ENCODE data around the gene MAPK8IP2. TPM values are rescaled to one million over a fixed set of nuclear protein-coding genes. Genes with fewer than 3 reads are reported as not detected.
"Not testable (repeated sequence)": the region's sequence is repeated elsewhere in the genome, so short reads cannot be mapped to it uniquely, and the experiment has no call there.

MAPK8IP2 gene
- total RNA-seq, 4 donors from 2014 or later = 2.1 to 5.4 (median 3.6) TPM

DNA sequence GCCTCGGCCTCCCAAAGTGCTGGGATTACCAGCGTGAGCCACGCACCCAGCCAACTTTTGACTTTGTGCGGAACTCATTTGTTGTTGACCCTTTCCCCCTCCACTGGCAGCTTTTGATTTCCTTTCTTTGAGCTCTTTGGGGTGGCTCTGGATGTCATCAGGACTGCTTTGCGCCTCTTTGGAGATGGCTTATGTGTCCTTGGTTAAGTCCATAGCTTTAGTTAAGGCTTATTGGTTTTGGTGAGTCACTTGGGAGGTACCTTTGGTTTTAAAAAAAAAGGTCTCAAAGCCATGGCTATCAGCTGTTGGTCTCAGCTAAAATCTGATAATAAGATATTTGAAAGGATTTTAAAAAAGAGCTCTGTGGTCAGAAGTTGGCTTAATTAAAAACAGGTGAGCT is 32.5 kb downstream of the MAPK8IP2 start:
- intact Hi-C loops (cut with DNase I; ENCODE audit: low total_unique reads) = no loop called here
- TF ChIP-seq POLR2A (IDR thresholded peaks at IDR 0.05) (no peak), CTCF (IDR thresholded peaks at IDR 0.05) (no peak)
- H3K4me3 ChIP-seq (ENCODE audit: low read depth, poor library complexity, severe bottlenecking) = no peak overlapping the region
- 75 to 83% methylated on average over 5 of the region's 5 CpGs for WGBS, 2 donors
- DNase-seq (ENCODE audit: low spot score in 2 of 2) = peak in 1 of 2 donors; percentile 66

- TF ChIP-seq POLR2A (IDR thresholded peaks at IDR 0.05) = no peak
- H3K4me3 ChIP-seq (ENCODE audit: low read depth, poor library complexity, severe bottlenecking) = no peak overlapping the region
- DNase-seq (ENCODE audit: low spot score in 2 of 2) = peak in 1 of 2 donors; percentile 59
- WGBS, 2 donors = 84 to 93% methylated on average over 11 of the region's 11 CpGs
- intact Hi-C loops (cut with DNase I; ENCODE audit: low total_unique reads) = no loop called here
These were observed 33.2 kb downstream of the MAPK8IP2 start for GRCh38 chr22:50633771-50634170.

DNA sequence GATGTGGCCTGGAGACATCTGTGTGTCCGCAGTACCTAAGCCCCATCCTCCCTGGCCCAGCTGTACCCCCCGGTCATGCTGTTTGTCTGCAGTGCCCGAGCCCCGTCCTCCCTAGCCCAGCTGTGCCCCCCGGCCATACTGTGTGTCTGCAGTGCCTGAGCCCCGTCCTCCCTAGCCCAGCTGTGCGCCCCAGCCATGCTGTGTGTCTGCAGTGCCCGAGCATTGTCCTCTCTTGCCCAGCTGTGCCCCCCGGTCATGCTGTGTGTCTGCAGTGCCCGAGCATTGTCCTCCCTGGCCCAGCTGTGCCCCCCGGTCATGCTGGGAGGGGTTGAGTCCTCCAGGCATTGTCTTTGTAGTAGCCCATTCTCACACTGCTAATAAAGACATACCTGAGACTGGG is 35.0 kb downstream of the MAPK8IP2 start:
- intact Hi-C loops (cut with DNase I; ENCODE audit: low total_unique reads) = no loop called here
- no peak overlapping the region for H3K4me3 ChIP-seq (ENCODE audit: low read depth, poor library complexity, severe bottlenecking)
- WGBS, 2 donors = 87 to 96% methylated on average over 10 to 11 of the region's 11 CpGs
- peak in 1 of 2 donors; percentile 64 for DNase-seq (ENCODE audit: low spot score in 2 of 2)
- TF ChIP-seq POLR2A (IDR thresholded peaks at IDR 0.05) (no peak), CTCF (IDR thresholded peaks at IDR 0.05) (no peak)

DNA sequence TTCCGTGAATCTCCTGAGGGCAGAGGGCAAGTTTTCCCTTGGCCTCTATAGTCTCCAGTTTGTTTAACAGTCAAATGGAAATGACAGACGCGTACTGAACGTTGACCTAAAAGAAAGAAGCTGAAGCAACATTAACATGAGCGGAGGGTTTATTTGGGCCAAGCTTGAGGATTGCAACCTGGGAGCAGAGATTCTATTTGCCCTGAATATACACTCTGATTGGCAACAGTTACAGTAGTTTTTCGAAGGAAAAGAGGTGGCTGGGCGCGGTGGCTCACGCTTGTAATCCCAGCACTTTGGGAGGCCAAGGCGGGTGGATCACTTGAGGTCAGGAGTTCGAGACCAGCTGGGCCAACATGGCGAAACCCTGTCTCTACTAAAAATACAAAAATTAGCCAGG is 39.7 kb downstream of the MAPK8IP2 start:
- 94 to 97% methylated on average over 12 of the region's 12 CpGs for WGBS, 2 donors
- DNase-seq (ENCODE audit: low spot score in 2 of 2); H3K4me3 ChIP-seq (ENCODE audit: low read depth, poor library complexity, severe bottlenecking); intact Hi-C loops (cut with DNase I; ENCODE audit: low total_unique reads): not testable (repeated sequence)

GRCh38 chr22:50640857-50641647 is 40.5 kb downstream of the MAPK8IP2 start:
- DNase-seq (ENCODE audit: low spot score in 2 of 2) = no peak
- WGBS, 2 donors = 75 to 80% methylated on average over 15 of the region's 15 CpGs
- TF ChIP-seq POLR2A (IDR thresholded peaks at IDR 0.05) = no peak
- TF ChIP-seq CTCF (IDR thresholded peaks at IDR 0.05) = no peak
- intact Hi-C loops (cut with DNase I; ENCODE audit: low total_unique reads) = no loop called here
- H3K4me3 ChIP-seq (ENCODE audit: low read depth, poor library complexity, severe bottlenecking) = no peak overlapping the region

- WGBS, 2 donors = 21 to 22% methylated on average over 16 to 17 of the region's 17 CpGs
- TF ChIP-seq CTCF (IDR thresholded peaks at IDR 0.05) = no peak
- TF ChIP-seq POLR2A (IDR thresholded peaks at IDR 0.05) = no peak
- intact Hi-C loops (cut with DNase I; ENCODE audit: low total_unique reads) = no loop called here
- no peak overlapping the region for H3K4me3 ChIP-seq (ENCODE audit: low read depth, poor library complexity, severe bottlenecking)
- peak in 1 of 2 donors; percentile 82 for DNase-seq (ENCODE audit: low spot score in 2 of 2)
These were observed 41.4 kb downstream of the MAPK8IP2 start for GRCh38 chr22:50641696-50642607.

- WGBS, 2 donors = 80 to 87% methylated on average over 17 of the region's 17 CpGs
- H3K4me3 ChIP-seq (ENCODE audit: low read depth, poor library complexity, severe bottlenecking); intact Hi-C loops (cut with DNase I; ENCODE audit: low total_unique reads): not testable (repeated sequence)
- DNase-seq (ENCODE audit: low spot score in 2 of 2) = peak in 1 of 2 donors; percentile 60
These were observed 42.6 kb downstream of the MAPK8IP2 start for GRCh38 chr22:50643021-50643820.

- intact Hi-C loops (cut with DNase I; ENCODE audit: low total_unique reads); DNase-seq (ENCODE audit: low spot score in 2 of 2); H3K4me3 ChIP-seq (ENCODE audit: low read depth, poor library complexity, severe bottlenecking): not testable (repeated sequence)
- WGBS, 2 donors = 48 to 66% methylated on average over 3 of the region's 3 CpGs
These were observed 43.2 kb downstream of the MAPK8IP2 start for GRCh38 chr22:50643821-50644101.
